HepG2 (cell line): ENCODE results near the gene MRPS10. TPM values are rescaled to one million over a fixed set of nuclear protein-coding genes. Genes with fewer than 3 reads are reported as not detected.

Experiments
- CEBPG ChIP-seq: IDR thresholded peaks from 2 replicates; pipeline ENCODE4 v1.6.1; 2016
- FOXA3 ChIP-seq: IDR thresholded peaks from 2 replicates; pipeline ENCODE4 v1.6.1; 2016; ENCODE audit warnings: missing genetic modification reagents, missing compliant biosample characterization
- FOXP4 ChIP-seq: sonication (generic); formaldehyde crosslinking; IDR thresholded peaks from 2 replicates; pipeline ENCODE4 v1.4.0; 2020; ENCODE audit warnings: missing genetic modification reagents
- HIC2 ChIP-seq: sonication (generic); formaldehyde crosslinking; IDR thresholded peaks from 2 replicates; pipeline ENCODE4 v1.9.0; 2022; ENCODE audit warnings: low read depth, missing genetic modification reagents
- KLF16 ChIP-seq, 2 experiments: sonication (generic) in 1 of 2; formaldehyde crosslinking in 1 of 2; IDR thresholded peaks; 2 replicates each; pipeline versions ENCODE4 v1.6.1 to v1.8.0; 2016 to 2023; ENCODE audit warnings: missing genetic modification reagents in 2 of 2, missing compliant biosample characterization in 1 of 2
- MIXL1 ChIP-seq: IDR thresholded peaks from 2 replicates; pipeline ENCODE4 v1.6.1; 2016
- NR3C1 ChIP-seq: sonication (generic); formaldehyde crosslinking; IDR thresholded peaks from 2 replicates; pipeline ENCODE4 v1.4.0; 2020; ENCODE audit warnings: missing genetic modification reagents
- POGK ChIP-seq: sonication (generic); formaldehyde crosslinking; conservative IDR thresholded peaks from 2 replicates; pipeline ENCODE4 v1.8.0; 2022; ENCODE audit warnings: mild to moderate bottlenecking, moderate library complexity, missing genetic modification reagents
- RNF2 ChIP-seq: fragments of 450-650 bp; conservative IDR thresholded peaks from 2 replicates; pipeline ENCODE4 v1.6.1; 2016; ENCODE audit warnings: low read depth
- TCF12 ChIP-seq, 2 experiments: fragments of 450-650 bp in 1 of 2; sonication (generic) in 1 of 2; formaldehyde crosslinking in 1 of 2; IDR thresholded peaks; 2 replicates each; pipeline versions ENCODE4 v1.6.1 to v1.8.0; 2017 to 2022; ENCODE audit warnings: antibody characterized with exemption in 1 of 2, mild to moderate bottlenecking in 1 of 2, missing genetic modification reagents in 1 of 2, moderate library complexity in 1 of 2
- ZBTB25 ChIP-seq: IDR thresholded peaks from 2 replicates; pipeline ENCODE4 v1.6.1; 2018; ENCODE audit warnings: missing genetic modification reagents
- ZFP36L1 ChIP-seq: sonication (generic); formaldehyde crosslinking; IDR thresholded peaks from 2 replicates; pipeline ENCODE4 v1.8.0; 2022; ENCODE audit warnings: mild to moderate bottlenecking, missing genetic modification reagents, moderate library complexity
- ZMAT5 ChIP-seq: sonication (generic); formaldehyde crosslinking; IDR thresholded peaks from 2 replicates; pipeline ENCODE4 v1.5.0; 2020; ENCODE audit warnings: mild to moderate bottlenecking, low read depth, missing genetic modification reagents, borderline replicate concordance
- ZNF264 ChIP-seq: sonication (generic); formaldehyde crosslinking; IDR thresholded peaks from 2 replicates; pipeline ENCODE4 v1.4.0; 2020; ENCODE audit warnings: missing genetic modification reagents
- ZNF335 ChIP-seq: sonication (generic); formaldehyde crosslinking; IDR thresholded peaks from 2 replicates; pipeline ENCODE4 v1.4.0; 2020; ENCODE audit warnings: missing genetic modification reagents
- ZNF432 ChIP-seq: sonication (generic); formaldehyde crosslinking; IDR thresholded peaks from 2 replicates; pipeline ENCODE4 v1.5.0; 2020; ENCODE audit warnings: missing genetic modification reagents, mild to moderate bottlenecking, borderline replicate concordance
- ZNF503 ChIP-seq: sonication (generic); formaldehyde crosslinking; IDR thresholded peaks from 2 replicates; pipeline ENCODE4 v1.4.0; 2020; ENCODE audit warnings: missing genetic modification reagents
- ZNF605 ChIP-seq: sonication (generic); formaldehyde crosslinking; IDR thresholded peaks from 2 replicates; pipeline ENCODE4 v1.8.0; 2022; ENCODE audit warnings: mild to moderate bottlenecking, missing genetic modification reagents
- ZNF674 ChIP-seq: sonication (generic); formaldehyde crosslinking; IDR thresholded peaks from 2 replicates; pipeline ENCODE4 v1.5.0; 2020; ENCODE audit warnings: low read depth, mild to moderate bottlenecking, missing genetic modification reagents
- ZNF703 ChIP-seq: sonication (generic); formaldehyde crosslinking; IDR thresholded peaks from 2 replicates; pipeline ENCODE4 v1.5.1; 2020; ENCODE audit warnings: missing genetic modification reagents, mild to moderate bottlenecking, moderate library complexity, borderline replicate concordance
- polyA plus RNA-seq, 8 experiments: library from polyadenylated mRNA; depleted of rRNA in 3 of 8; stranded (reverse) in 7 of 8; unstranded in 1 of 8; fragments of >200 nt; fragmentation: Illumina TruSeq in 4 of 8; extraction: Trizol in 4 of 8; gene quantifications; 2 replicates each; pipeline versions ENCODE4 v1.2.1 to v1.2.3, GENCODE V29; 2011 to 2016; ENCODE audit warnings: low read depth in 4 of 8, missing spikeins in 1 of 8, mixed read lengths in 1 of 8; ENCODE audit not compliant: insufficient read depth in 1 of 8
- total RNA-seq, 5 experiments: library from RNA; depleted of rRNA; stranded (reverse); fragments of >200 nt; fragmentation: Illumina TruSeq; extraction: Trizol; gene quantifications; 2 replicates each; pipeline ENCODE4 v1.2.3, GENCODE V29; 2016; ENCODE audit warnings: low read depth in 1 of 5

The MRPS10 gene
- total and polyA plus RNA-seq, 2 of the 13 experiments (the other 11 are each of a cell fraction or from before 2014, with no cell fraction given), result 31.7 to 54.6 TPM

- TF ChIP-seq ZMAT5 (no peak), ZNF703 (no peak), ZNF605 (CRISPR knock-in tag) (0 out of 2 replicates have a peak, but pooled peaks have one; percentile 36), ZNF264 (no peak), RNF2 (no peak), ZNF335 (CRISPR knock-in tag) (no peak), FOXA3 (CRISPR knock-in tag) (peak; percentile 92), ZNF674 (CRISPR knock-in tag) (no peak), ZFP36L1 (CRISPR knock-in tag) (no peak), FOXP4 (CRISPR knock-in tag) (peak; percentile 82), TCF12 (IDR thresholded peaks at IDR 0.05) (no peak), TCF12 (CRISPR knock-in tag; IDR thresholded peaks at IDR 0.05) (0 out of 2 replicates have a peak, but pooled peaks have one; percentile 29), NR3C1 (CRISPR knock-in tag) (no peak), POGK (CRISPR knock-in tag) (no peak), HIC2 (peak; percentile 96), MIXL1 (CRISPR knock-in tag) (peak; percentile 29; the same call in 1 of the 2 replicates), ZBTB25 (CRISPR knock-in tag) (no peak), CEBPG (peak; percentile 41; the same call in 1 of the 2 replicates), ZNF503 (CRISPR knock-in tag) (peak; percentile 23; the same call in 1 of the 2 replicates), ZNF432 (CRISPR knock-in tag) (no peak), KLF16 (CRISPR knock-in tag; IDR thresholded peaks at IDR 0.05) (no peak)
Observed at GRCh38 chr6:42197555-42198362, 19.9 kb downstream of the MRPS10 start (continued).
